Trophoblast cell (in vitro differentiated cells and primary cell): ENCODE data around the gene MAMLD1.

Experiments
- DNase-seq, 2 donors: peaks; one replicate each; pipeline ENCODE4 v3.0.0-alpha.2; 2016
- H2AFZ ChIP-seq: 2 replicates; pipeline ENCODE4 v1.6.1; 2013; ENCODE audit warnings: low read length, moderate library complexity, mild to moderate bottlenecking; ENCODE audit not compliant: insufficient read depth, poor library complexity
- H2AK5ac ChIP-seq: 2 replicates; pipeline ENCODE4 v1.6.1; 2013; ENCODE audit warnings: mild to moderate bottlenecking, low read length
- H2BK120ac ChIP-seq: 2 replicates; pipeline ENCODE4 v1.6.1; 2013; ENCODE audit warnings: low read length, mild to moderate bottlenecking, moderate library complexity; ENCODE audit not compliant: insufficient read depth, poor library complexity
- H2BK12ac ChIP-seq: 2 replicates; pipeline ENCODE4 v1.6.1; 2013; ENCODE audit warnings: mild to moderate bottlenecking, low read length, moderate library complexity
- H2BK5ac ChIP-seq: 2 replicates; pipeline ENCODE4 v1.6.1; 2013; ENCODE audit warnings: low read length, low read depth, moderate library complexity, mild to moderate bottlenecking; ENCODE audit not compliant: poor library complexity
- H3K14ac ChIP-seq: 2 replicates; pipeline ENCODE4 v1.6.1; 2013; ENCODE audit warnings: mild to moderate bottlenecking, low read length
- H3K18ac ChIP-seq: 2 replicates; pipeline ENCODE4 v1.6.1; 2013; ENCODE audit warnings: mild to moderate bottlenecking, low read length
- H3K23ac ChIP-seq: 2 replicates; pipeline ENCODE4 v1.6.1; 2013; ENCODE audit warnings: low read length
- H3K27ac ChIP-seq: 2 replicates; pipeline ENCODE4 v1.5.1; 2013; ENCODE audit warnings: low read depth, mild to moderate bottlenecking, inconsistent platforms, low read length, moderate library complexity
- H3K27me3 ChIP-seq: 2 replicates; pipeline ENCODE4 v1.6.1; 2013; ENCODE audit warnings: inconsistent platforms, mild to moderate bottlenecking, low read length, moderate library complexity; ENCODE audit not compliant: insufficient read depth
- H3K36me3 ChIP-seq, 2 experiments: 1 replicate in 1 of 2; 2 replicates in 1 of 2; pipeline ENCODE4 v1.6.1; 2013; ENCODE audit warnings: low read length in 2 of 2, mild to moderate bottlenecking in 2 of 2, moderate library complexity in 1 of 2; ENCODE audit not compliant: insufficient read depth in 2 of 2, control insufficient read depth in 1 of 2
- H3K4ac ChIP-seq: 2 replicates; pipeline ENCODE4 v1.6.1; 2013; ENCODE audit warnings: low read depth, mild to moderate bottlenecking, low read length, moderate library complexity
- H3K4me1 ChIP-seq, 2 experiments: 1 replicate in 1 of 2; 2 replicates in 1 of 2; pipeline ENCODE4 v1.6.1; 2013; ENCODE audit warnings: low read length in 2 of 2, mild to moderate bottlenecking in 2 of 2, moderate library complexity in 1 of 2; ENCODE audit not compliant: insufficient read depth in 2 of 2, control insufficient read depth in 1 of 2
- H3K4me2 ChIP-seq: 2 replicates; pipeline ENCODE4 v1.6.1; 2013; ENCODE audit warnings: inconsistent platforms, mild to moderate bottlenecking, low read length, moderate library complexity
- H3K4me3 ChIP-seq: 2 replicates; pipeline ENCODE4 v1.5.1; 2013; ENCODE audit warnings: mild to moderate bottlenecking, low read depth, low read length, inconsistent platforms
- H3K79me1 ChIP-seq: one replicate; pipeline ENCODE4 v1.6.1; 2013; ENCODE audit warnings: low read length
- H3K79me2 ChIP-seq: 2 replicates; pipeline ENCODE4 v1.6.1; 2013; ENCODE audit warnings: low read length, mild to moderate bottlenecking; ENCODE audit not compliant: control insufficient read depth, insufficient read depth, poor library complexity
- H3K9ac ChIP-seq: 2 replicates; pipeline ENCODE4 v1.6.1; 2013; ENCODE audit warnings: mild to moderate bottlenecking, low read length
- H3K9me3 ChIP-seq: 2 replicates; pipeline ENCODE4 v1.6.1; 2013; ENCODE audit warnings: low read depth, mild to moderate bottlenecking, control low read depth, inconsistent platforms, low read length; ENCODE audit not compliant: insufficient read depth
- H4K12ac ChIP-seq: 2 replicates; pipeline ENCODE4 v1.6.1; 2013; ENCODE audit warnings: low read depth, mild to moderate bottlenecking, low read length, moderate library complexity
- H4K8ac ChIP-seq: 2 replicates; pipeline ENCODE4 v1.6.1; 2013; ENCODE audit warnings: low read depth, mild to moderate bottlenecking, low read length, moderate library complexity
- H4K91ac ChIP-seq: one replicate; pipeline ENCODE4 v1.6.1; 2013; ENCODE audit warnings: low read depth, mild to moderate bottlenecking, low read length, moderate library complexity
- WGBS: extraction: QIAGEN DNeasy Blood & Tissue Kit; methylation state at CpG from one replicate; pipeline ENCODE4 v1.1.7; 2013; ENCODE audit warnings: missing lambda C conversion rate; ENCODE audit not compliant: insufficient read length, insufficient coverage; ENCODE audit errors: extremely low coverage; 5-methylcytosine and 5-hydroxymethylcytosine counted together

The MAMLD1 gene

DNA sequence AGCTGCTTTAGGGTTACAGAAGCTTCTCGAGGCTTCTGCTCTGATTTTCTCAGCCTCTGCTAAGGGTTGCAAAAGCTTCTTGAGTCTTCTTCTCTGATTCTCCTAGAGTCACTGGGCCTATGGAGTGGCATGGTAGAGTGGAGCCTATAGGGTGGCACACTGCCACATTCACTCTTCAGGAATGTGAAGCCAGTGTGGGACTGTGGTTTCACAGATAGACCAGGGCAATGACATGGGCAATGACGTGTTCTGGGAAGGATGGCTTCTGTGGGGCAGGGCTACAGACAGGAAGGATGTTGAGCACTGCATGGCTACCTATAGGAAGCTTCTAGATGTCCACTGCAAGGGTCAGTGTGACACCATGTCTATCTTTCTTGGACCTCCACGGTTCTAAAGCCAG lies 11.0 kb upstream of the MAMLD1 start:
- no peak overlapping the region for H2BK12ac ChIP-seq
- no peaks in the 10 kb centered on the region for H3K79me1 ChIP-seq
- no peak overlapping the region for H2AFZ ChIP-seq
- H3K4me1 ChIP-seq: peaks cover 0 to 6% of the 10 kb centered on the region in 2 experiments
- no peak overlapping the region for H3K4me2 ChIP-seq
- H2BK5ac ChIP-seq: no peak overlapping the region
- H3K36me3 ChIP-seq: no peaks in the 10 kb centered on the region
- H3K23ac ChIP-seq: no peak overlapping the region
- no peak overlapping the region for H3K27ac ChIP-seq
- no peak overlapping the region for H3K4me3 ChIP-seq
- H4K91ac ChIP-seq: no peak overlapping the region
- DNase-seq: no peak
- no peaks in the 10 kb centered on the region for H3K79me2 ChIP-seq
- no peaks in the 10 kb centered on the region for H3K9me3 ChIP-seq
- no peak overlapping the region for H3K14ac ChIP-seq
- WGBS: no CpG with 5 or more reads among the region's 3 CpGs
- H3K18ac ChIP-seq: no peak overlapping the region
- H3K4ac ChIP-seq: no peak overlapping the region
- no peak overlapping the region for H4K12ac ChIP-seq
- no peaks in the 10 kb centered on the region for H3K27me3 ChIP-seq
- no peak overlapping the region for H2BK120ac ChIP-seq
- H2AK5ac ChIP-seq: no peak overlapping the region
- no peak overlapping the region for H3K9ac ChIP-seq
- no peak overlapping the region for H4K8ac ChIP-seq

DNA sequence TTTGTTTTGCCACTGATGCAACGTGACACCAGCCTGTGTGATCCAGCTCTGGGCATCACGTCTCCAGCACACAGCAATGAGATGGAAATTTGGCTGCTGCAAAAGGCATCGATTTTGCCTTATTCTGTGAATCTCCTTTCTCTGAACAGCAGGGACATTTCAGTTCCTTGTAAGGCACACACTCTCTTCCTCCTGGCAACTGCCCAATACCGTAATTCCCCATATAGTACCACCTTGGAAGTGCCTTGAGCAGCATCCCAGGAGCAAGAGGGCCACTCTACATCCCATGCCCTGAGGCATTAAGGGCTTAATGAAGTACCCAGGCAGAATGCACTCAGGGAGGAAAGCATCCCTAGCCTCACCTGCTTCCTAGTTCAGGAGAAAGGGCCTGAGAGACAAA lies 10.5 kb upstream of the MAMLD1 start:
- no peak for DNase-seq
- Histone ChIP-seq H3K4ac (no peak overlapping the region), H2BK120ac (no peak overlapping the region)

DNA sequence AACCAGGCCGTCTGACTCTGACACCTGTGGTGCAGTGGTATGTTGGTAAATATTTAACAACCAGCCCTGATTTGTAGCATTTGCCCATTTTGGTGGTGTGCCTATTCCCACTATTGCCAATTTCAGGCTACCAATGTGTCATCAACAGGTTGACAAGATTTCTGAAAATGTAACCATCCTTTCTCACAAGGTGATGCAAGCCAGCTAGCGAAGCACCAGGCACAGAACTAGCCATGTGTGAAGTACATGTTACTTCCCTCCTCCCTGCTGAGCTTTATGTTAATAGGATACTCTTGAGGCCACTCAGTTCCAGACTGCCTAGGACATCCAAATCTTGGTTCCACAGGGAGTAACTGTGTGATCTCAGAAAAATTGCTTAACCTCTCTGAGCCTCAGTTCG lies 7.2 kb upstream of the MAMLD1 start:
- Histone ChIP-seq H3K79me2 (no peaks in the 10 kb centered on the region), H3K4me3 (no peak overlapping the region), H4K12ac (no peak overlapping the region), H3K14ac (no peak overlapping the region), H3K79me1 (no peaks in the 10 kb centered on the region), H4K91ac (no peak overlapping the region), H3K18ac (no peak overlapping the region), H3K27ac (no peak overlapping the region), H3K9me3 (no peaks in the 10 kb centered on the region), H3K4me2 (no peak overlapping the region), H3K36me3 (no peaks in the 10 kb centered on the region), H2BK5ac (no peak overlapping the region), H3K9ac (no peak overlapping the region), H2BK120ac (no peak overlapping the region), H3K27me3 (peaks cover 10% of the 10 kb centered on the region), H2BK12ac (no peak overlapping the region), H3K4me1 (no peaks in the 10 kb centered on the region), H2AK5ac (no peak overlapping the region), H3K4ac (no peak overlapping the region), H3K23ac (no peak overlapping the region), H2AFZ (no peak overlapping the region), H4K8ac (no peak overlapping the region)
- DNase-seq: no peak
- no CpG with 5 or more reads among the region's 3 CpGs for WGBS

More for the DNA sequence above, 10.5 kb upstream of the MAMLD1 start:
- Histone ChIP-seq H3K4me1 (peaks cover 0 to 6% of the 10 kb centered on the region in 2 experiments), H2BK5ac (no peak overlapping the region), H2AK5ac (no peak overlapping the region), H3K14ac (no peak overlapping the region), H3K79me2 (no peaks in the 10 kb centered on the region), H2AFZ (no peak overlapping the region), H3K18ac (no peak overlapping the region), H3K27ac (no peak overlapping the region), H4K91ac (no peak overlapping the region), H3K9me3 (no peaks in the 10 kb centered on the region), H3K27me3 (no peaks in the 10 kb centered on the region), H3K23ac (no peak overlapping the region), H3K4me2 (no peak overlapping the region), H2BK12ac (no peak overlapping the region), H4K8ac (no peak overlapping the region), H3K36me3 (no peaks in the 10 kb centered on the region), H3K9ac (no peak overlapping the region), H4K12ac (no peak overlapping the region), H3K4me3 (no peak overlapping the region), H3K79me1 (no peaks in the 10 kb centered on the region)
- no CpG with 5 or more reads among the region's 4 CpGs for WGBS

DNA sequence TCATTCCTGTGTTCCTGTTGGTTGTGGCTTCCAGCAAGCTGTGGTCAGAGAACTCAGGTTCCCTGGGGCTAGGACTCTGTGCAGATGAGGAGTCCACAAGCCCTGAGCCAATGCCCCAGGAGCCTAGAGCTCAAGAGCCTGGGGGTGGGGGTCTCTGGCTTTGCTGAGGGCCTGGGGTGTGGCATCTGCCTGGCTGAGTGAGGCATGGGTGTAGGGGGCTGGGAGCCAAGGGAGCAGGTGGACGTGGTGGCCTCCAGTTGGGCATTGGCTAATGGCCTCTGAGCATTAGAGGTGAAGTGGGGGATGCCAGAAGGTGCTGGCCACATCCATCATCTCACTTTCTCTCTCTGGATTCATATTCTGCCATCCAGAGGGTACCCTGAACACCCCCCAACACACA lies 5.3 kb upstream of the MAMLD1 start:
- H3K18ac ChIP-seq: no peak overlapping the region
- H3K27ac ChIP-seq: no peak overlapping the region
- H2AK5ac ChIP-seq: no peak overlapping the region
- H3K79me1 ChIP-seq: no peaks in the 10 kb centered on the region
- no peak overlapping the region for H2AFZ ChIP-seq
- H3K4me3 ChIP-seq: no peak overlapping the region
- no CpG with 5 or more reads among the region's 1 CpG for WGBS
- H3K9me3 ChIP-seq: no peaks in the 10 kb centered on the region
- peaks cover 0 to 5% of the 10 kb centered on the region in 2 experiments for H3K4me1 ChIP-seq
- H4K91ac ChIP-seq: no peak overlapping the region
- H3K79me2 ChIP-seq: no peaks in the 10 kb centered on the region
- no peak overlapping the region for H3K23ac ChIP-seq
- no peaks in the 10 kb centered on the region for H3K36me3 ChIP-seq
- no peak overlapping the region for H3K4me2 ChIP-seq
- H2BK12ac ChIP-seq: no peak overlapping the region
- H3K4ac ChIP-seq: no peak overlapping the region
- no peak overlapping the region for H3K9ac ChIP-seq
- no peak overlapping the region for H2BK120ac ChIP-seq
- no peak overlapping the region for H4K12ac ChIP-seq
- H3K14ac ChIP-seq: no peak overlapping the region
- DNase-seq: no peak
- peaks cover 28% of the 10 kb centered on the region for H3K27me3 ChIP-seq
- no peak overlapping the region for H2BK5ac ChIP-seq
- H4K8ac ChIP-seq: no peak overlapping the region
